Upper lobe of left lung (tissue), 6 donors: ENCODE data around the gene CCDC88A. TPM values are rescaled to one million over a fixed set of nuclear protein-coding genes. Genes with fewer than 3 reads are reported as not detected.
"Not testable (repeated sequence)": the region's sequence is repeated elsewhere in the genome, so short reads cannot be mapped to it uniquely, and the experiment has no call there.

ENCODE experiments used
- ATAC-seq, 2 donors: fragments of 200-7000 bp; cut with Tn5 transposase; one replicate each; pipeline ENCODE4 v1.9.1; 2022; ENCODE audit warnings: mild to moderate bottlenecking in 2 of 2, moderate library complexity in 2 of 2; ENCODE audit not compliant: low FRiP score in 2 of 2
- DNase-seq, 2 donors: peaks; one replicate each; pipeline ENCODE4 v3.0.0-alpha.2; 2019 to 2020
- H3K27ac ChIP-seq, 4 donors: fragments of 200-600 bp; sonication (generic); one replicate each; pipeline ENCODE4 v1.5.1; 2016 to 2019
- H3K27me3 ChIP-seq, 4 donors: fragments of 200-600 bp; sonication (generic); one replicate each; pipeline ENCODE4 v1.5.1; 2017 to 2019
- H3K36me3 ChIP-seq, 4 donors: fragments of 200-600 bp; sonication (generic); one replicate each; pipeline ENCODE4 v1.5.1; 2016 to 2019
- H3K4me1 ChIP-seq, 4 donors: fragments of 200-600 bp; sonication (generic); one replicate each; pipeline ENCODE4 v1.5.1; 2018 to 2019
- H3K4me3 ChIP-seq, 4 donors: fragments of 200-600 bp; sonication (generic); one replicate each; pipeline ENCODE4 v1.5.1; 2017 to 2019; ENCODE audit warnings: mild to moderate bottlenecking in 2 of 4, moderate library complexity in 1 of 4
- H3K9me3 ChIP-seq, 4 donors: fragments of 200-600 bp; sonication (generic); one replicate each; pipeline ENCODE4 v1.5.1; 2018 to 2019
- CTCF ChIP-seq, 6 experiments: fragments of 450-650 bp in 4 of 6; fragments of 200-600 bp in 2 of 6; sonication (generic) in 2 of 6; IDR thresholded peaks; one replicate each; pipeline ENCODE4 v1.5.1; 2016 to 2019; ENCODE audit warnings: antibody characterized with exemption in 6 of 6
- EP300 ChIP-seq, 4 donors: sonication (generic); formaldehyde crosslinking; IDR thresholded peaks; one replicate each; pipeline ENCODE4 v1.5.1; 2017; ENCODE audit warnings: antibody characterized with exemption in 4 of 4, control low read depth in 2 of 4
- POLR2A ChIP-seq, 4 donors: fragments of 450-650 bp; IDR thresholded peaks; one replicate each; pipeline ENCODE4 v1.5.1; 2016 to 2017; ENCODE audit warnings: antibody characterized with exemption in 4 of 4, mild to moderate bottlenecking in 2 of 4
- POLR2AphosphoS5 ChIP-seq, 2 donors: sonication (generic); formaldehyde crosslinking; IDR thresholded peaks; one replicate each; pipeline ENCODE4 v1.5.1; 2017; ENCODE audit warnings: antibody characterized with exemption in 2 of 2
- WGBS, 2 donors: methylation state at CpG; one replicate each; pipeline ENCODE4 v1.1.5; 2017 to 2018; 5-methylcytosine and 5-hydroxymethylcytosine counted together
- total RNA-seq, 6 donors: library from RNA; depleted of rRNA in 4 of 6; stranded (reverse); fragments of >200 nt in 4 of 6; gene quantifications; one replicate each; pipeline versions ENCODE4 v1.1.0 to v1.2.1, GENCODE V29; 2016 to 2021
- donor health status: DM: no; HTN: no; CAD: no; lungs with moderate emphysema.
- donor health status: DM: no; HTN: yes; CAD: no; lungs with severe emphysema.

Gene CCDC88A
- total RNA-seq, 6 donors from 2014 or later: 66.7 to 128 (median 91.2) TPM

DNA sequence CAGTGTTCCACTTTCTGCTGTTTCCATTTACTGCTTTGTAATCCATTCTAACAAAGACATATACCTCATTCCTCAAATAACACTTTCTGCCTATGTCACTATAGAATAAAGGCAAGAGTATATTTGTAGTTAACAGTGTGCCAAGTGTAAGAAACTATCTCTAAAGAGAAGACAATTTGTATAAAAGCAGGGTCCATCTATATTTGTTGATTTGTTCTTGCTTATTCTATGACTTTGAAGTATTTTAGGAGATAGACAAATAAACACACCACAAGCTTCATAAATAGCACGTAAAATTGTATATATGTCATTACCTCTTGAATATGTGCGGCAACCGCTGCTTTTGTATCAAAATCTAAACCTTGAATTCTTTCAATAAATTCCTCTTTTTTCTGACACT is 56.0 kb downstream of the CCDC88A start:
- WGBS, 2 donors: 93 to 95% methylated on average over 3 of the region's 3 CpGs
- DNase-seq: no peak

GRCh38 chr2:55361465-55362189 is 58.0 kb downstream of the CCDC88A start:
- H3K4me1 ChIP-seq: no peaks in the 10 kb centered on the region
- no peaks in the 10 kb centered on the region for H3K27me3 ChIP-seq
- no peak for ATAC-seq
- peaks cover 0 to 5% (median 0%) of the 10 kb centered on the region in 4 donors for H3K36me3 ChIP-seq
- no peak overlapping the region for H3K27ac ChIP-seq
- WGBS, 2 donors: 76 to 80% methylated on average over 5 of the region's 5 CpGs
- no peaks in the 10 kb centered on the region for H3K9me3 ChIP-seq
- DNase-seq: no peak
- no peak for TF ChIP-seq POLR2A (IDR thresholded peaks at IDR 0.05)
- TF ChIP-seq CTCF (IDR thresholded peaks at IDR 0.05): no peak
- H3K4me3 ChIP-seq: no peak overlapping the region

More for the DNA sequence above, 56.0 kb downstream of the CCDC88A start:
- Histone ChIP-seq H3K36me3 (peaks cover 0 to 5% (median 0%) of the 10 kb centered on the region in 4 donors), H3K4me1 (no peaks in the 10 kb centered on the region), H3K27me3 (no peaks in the 10 kb centered on the region), H3K27ac (no peak overlapping the region), H3K4me3 (no peak overlapping the region), H3K9me3 (no peaks in the 10 kb centered on the region)
- TF ChIP-seq CTCF (IDR thresholded peaks at IDR 0.05) (no peak), POLR2AphosphoS5 (IDR thresholded peaks at IDR 0.05) (no peak), EP300 (IDR thresholded peaks at IDR 0.05) (no peak), POLR2A (IDR thresholded peaks at IDR 0.05) (no peak)
- ATAC-seq: no peak

DNA sequence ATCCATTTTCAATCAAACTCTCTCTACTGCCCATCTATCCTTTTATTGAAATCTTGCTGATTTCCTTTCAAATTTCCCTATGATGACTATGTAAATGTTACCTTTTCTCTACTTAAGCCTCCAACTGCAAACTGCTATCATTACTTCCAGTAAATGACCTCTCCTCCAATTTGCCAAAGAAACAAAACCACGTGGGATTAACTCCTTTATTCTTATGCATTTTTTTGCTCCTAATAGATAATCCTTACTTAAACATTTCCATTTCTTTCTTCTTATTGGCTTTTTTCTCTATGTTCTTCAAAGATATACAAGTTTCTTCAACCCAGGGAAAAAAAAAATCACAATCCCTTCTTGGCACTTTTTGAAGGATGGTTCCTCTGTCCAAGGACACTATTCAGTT is 61.2 kb downstream of the CCDC88A start:
- 82 to 84% methylated on average over 1 of the region's 1 CpG for WGBS, 2 donors
- ATAC-seq (no peak), DNase-seq (no peak)
- Histone ChIP-seq H3K9me3 (no peaks in the 10 kb centered on the region), H3K27ac (no peak overlapping the region), H3K4me1 (no peaks in the 10 kb centered on the region), H3K27me3 (no peaks in the 10 kb centered on the region), H3K36me3 (peaks cover 0 to 14% (median 0%) of the 10 kb centered on the region in 4 donors), H3K4me3 (no peak overlapping the region)
- TF ChIP-seq POLR2AphosphoS5 (IDR thresholded peaks at IDR 0.05) (no peak), EP300 (IDR thresholded peaks at IDR 0.05) (no peak), POLR2A (IDR thresholded peaks at IDR 0.05) (no peak), CTCF (IDR thresholded peaks at IDR 0.05) (no peak)

GRCh38 chr2:55357927-55358326 is 61.7 kb downstream of the CCDC88A start:
- Histone ChIP-seq H3K36me3 (peaks cover 0 to 14% (median 0%) of the 10 kb centered on the region in 4 donors), H3K4me3 (no peak overlapping the region), H3K9me3 (no peaks in the 10 kb centered on the region), H3K4me1 (no peaks in the 10 kb centered on the region), H3K27me3 (no peaks in the 10 kb centered on the region), H3K27ac (no peak overlapping the region)
- WGBS, 2 donors: 96 to 99% methylated on average over 2 of the region's 2 CpGs
- ATAC-seq: no peak
- no peak for DNase-seq
- TF ChIP-seq POLR2AphosphoS5 (IDR thresholded peaks at IDR 0.05): no peak
- TF ChIP-seq EP300 (IDR thresholded peaks at IDR 0.05): no peak
- TF ChIP-seq POLR2A (IDR thresholded peaks at IDR 0.05): no peak
- no peak for TF ChIP-seq CTCF (IDR thresholded peaks at IDR 0.05)

GRCh38 chr2:55357164-55357563 is 62.5 kb downstream of the CCDC88A start:
- TF ChIP-seq EP300 (IDR thresholded peaks at IDR 0.05) (no peak), CTCF (IDR thresholded peaks at IDR 0.05) (no peak), POLR2A (IDR thresholded peaks at IDR 0.05) (no peak), POLR2AphosphoS5 (IDR thresholded peaks at IDR 0.05) (no peak)
- Histone ChIP-seq H3K36me3 (peaks cover 0 to 15% (median 0%) of the 10 kb centered on the region in 4 donors), H3K4me1 (no peaks in the 10 kb centered on the region), H3K27ac (no peak overlapping the region), H3K27me3 (no peaks in the 10 kb centered on the region), H3K4me3 (no peak overlapping the region), H3K9me3 (no peaks in the 10 kb centered on the region)
- ATAC-seq (no peak), DNase-seq (no peak)

DNA sequence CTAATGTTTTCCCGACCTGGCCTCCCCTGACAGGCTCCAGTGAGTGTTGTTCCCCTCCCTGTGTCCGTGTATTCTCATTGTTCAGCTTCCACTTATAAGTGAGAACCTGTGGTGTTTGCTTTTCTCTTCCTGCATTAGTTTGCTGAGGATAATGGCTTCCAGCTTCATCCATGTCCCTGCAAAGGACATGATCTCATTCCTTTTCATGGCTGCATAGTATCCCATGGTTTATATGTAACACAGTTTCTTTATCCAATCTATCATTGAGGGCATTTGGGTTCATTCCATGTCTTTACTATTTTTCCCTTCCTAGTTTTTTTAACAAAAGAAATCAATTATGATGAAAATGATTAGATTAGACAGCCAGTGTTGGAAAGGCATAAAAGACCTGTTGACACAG is 63.5 kb downstream of the CCDC88A start:
- not testable (repeated sequence) for DNase-seq, ATAC-seq, H3K27ac ChIP-seq, H3K27me3 ChIP-seq, H3K9me3 ChIP-seq, H3K4me1 ChIP-seq, H3K4me3 ChIP-seq
- WGBS, 2 donors: 77 to 95% methylated on average over 2 of the region's 2 CpGs
- peaks cover 0 to 17% (median 0%) of the 10 kb centered on the region in 4 donors for H3K36me3 ChIP-seq
